ENCODE data around the gene BAG5. TPM values are rescaled to one million over a fixed set of nuclear protein-coding genes. Genes with fewer than 3 reads are reported as not detected.

The BAG5 gene
- total and polyA plus RNA-seq, 2 of the 8 experiments (the other 6 are each of a cell fraction or from before 2014, with no cell fraction given), result 7.4 to 29.5 TPM

GRCh38 chr14:103524002-103524935 is 38.2 kb downstream of the BAG5 start (continued):
- 0 out of 2 replicates have a peak, but pooled peaks have one; percentile 34 for TF ChIP-seq MAX (IDR thresholded peaks at IDR 0.05)
- no peak for TF ChIP-seq USF2 (IDR thresholded peaks at IDR 0.05; ENCODE audit: low read length)
- peak in 1 of 2 experiments; percentile 28; a peak in 1 of 4 replicates for TF ChIP-seq RAD21 (IDR thresholded peaks at IDR 0.05 in 1 of 2, conservative IDR thresholded peaks at IDR 0.05 in 1 of 2; ENCODE audit: low read depth in 2 of 2, low read length in 2 of 2)

Measured in H1 (cell line).